CD4-positive, alpha-beta T cell (primary cell): Measurements from ENCODE around the gene TNFRSF21. TPM values are rescaled to one million over a fixed set of nuclear protein-coding genes. Genes with fewer than 3 reads are reported as not detected.

Experiments used
- ATAC-seq: fragments of 200-7000 bp; cut with Tn5 transposase; one replicate; pipeline ENCODE4 v1.10.0; 2022; ENCODE audit warnings: mild to moderate bottlenecking; ENCODE audit not compliant: poor library complexity
- CTCF ChIA-PET: fragments of 350-600 bp; sonication (Branson Sonifier 250); formaldehyde crosslinking; loops from one replicate; lab custom pipeline; 2021; ENCODE audit warnings: antibody characterized with exemption, inconsistent platforms; lab: Charles Lee
- POLR2A ChIA-PET: fragments of 350-600 bp; sonication (Branson Sonifier 250); formaldehyde crosslinking; loops from one replicate; lab custom pipeline; 2021; ENCODE audit warnings: antibody characterized with exemption, inconsistent platforms; lab: Charles Lee
- DNase-seq, 14 experiments: peaks; one replicate each; pipeline ENCODE4 v3.0.0-alpha.2; 2013 to 2020; ENCODE audit warnings: mixed read lengths in 2 of 14
- H3K27ac ChIP-seq, 2 donors: one replicate each; pipeline versions ENCODE4 v1.5.1 to v1.7.0; 2013; ENCODE audit warnings: low read length in 2 of 2, low read depth in 1 of 2, mild to moderate bottlenecking in 1 of 2
- H3K27me3 ChIP-seq, 2 experiments: 1 replicate in 1 of 2; 2 replicates in 1 of 2; pipeline versions ENCODE4 v1.6.1 to v1.7.0; 2013; ENCODE audit warnings: low read length in 2 of 2, control low read depth in 1 of 2, mild to moderate bottlenecking in 1 of 2, moderate library complexity in 1 of 2; ENCODE audit not compliant: insufficient read depth in 2 of 2, control insufficient read depth in 1 of 2
- H3K36me3 ChIP-seq: one replicate; pipeline ENCODE4 v1.6.1; 2013; ENCODE audit warnings: low read length, control low read depth; ENCODE audit not compliant: insufficient read depth
- H3K4me1 ChIP-seq: one replicate; pipeline ENCODE4 v1.6.1; 2013; ENCODE audit warnings: low read length, control low read depth; ENCODE audit not compliant: insufficient read depth
- H3K4me3 ChIP-seq: one replicate; pipeline ENCODE4 v1.5.1; 2013; ENCODE audit warnings: mild to moderate bottlenecking, low read length, moderate library complexity
- H3K9me3 ChIP-seq, 2 experiments: 1 replicate in 1 of 2; 2 replicates in 1 of 2; pipeline versions ENCODE4 v1.6.1 to v1.7.0; 2013; ENCODE audit warnings: low read length in 2 of 2, mild to moderate bottlenecking in 2 of 2, control low read depth in 1 of 2, moderate library complexity in 1 of 2; ENCODE audit not compliant: control insufficient read depth in 1 of 2, insufficient read depth in 1 of 2
- H3K27ac Mint-ChIP-seq: one replicate; pipeline ENCODE4 v1.8.0; 2020; ENCODE audit warnings: mixed read lengths
- H3K27me3 Mint-ChIP-seq: one replicate; pipeline ENCODE4 v1.8.0; 2021; ENCODE audit warnings: mixed read lengths
- H3K36me3 Mint-ChIP-seq: one replicate; pipeline ENCODE4 v1.8.0; 2021; ENCODE audit warnings: low read depth, mixed read lengths
- H3K4me1 Mint-ChIP-seq: one replicate; pipeline ENCODE4 v1.8.0; 2021; ENCODE audit warnings: low read depth, mixed read lengths
- H3K4me3 Mint-ChIP-seq: one replicate; pipeline ENCODE4 v1.8.0; 2020; ENCODE audit warnings: mild to moderate bottlenecking, mixed read lengths
- H3K9me3 Mint-ChIP-seq: one replicate; pipeline ENCODE4 v1.8.0; 2020; ENCODE audit warnings: mixed read lengths
- CTCF ChIP-seq: fragments of 200-600 bp; IDR thresholded peaks from one replicate; pipeline ENCODE4 v1.8.0; 2022; ENCODE audit warnings: antibody characterized with exemption, mild to moderate bottlenecking
- intact Hi-C, 2 experiments: fragments of 100-400 bp; cut with DNase I in 1 of 2; cut with micrococcal nuclease in 1 of 2; formaldehyde crosslinking; loops; one replicate each; pipeline versions ENCODE4 v1.15.1 to v1.9.0; 2023 to 2025; cut with DNase I, micrococcal nuclease
- total RNA-seq, 174 experiments: library from RNA in 2 of 174; stranded (reverse) in 2 of 174; gene quantifications; one replicate each; pipeline ENCODE4 v1.2.3 and lab custom pipeline; 2021 to 2026

Gene TNFRSF21
- total RNA-seq, 2 experiments from 2014 or later: 0.92 to 0.96 TPM

- intact Hi-C loops: no loop called here
- Histone ChIP-seq H3K27me3 (no peaks in the 10 kb centered on the region), H3K9me3 (no peaks in the 10 kb centered on the region), H3K36me3 (no peaks in the 10 kb centered on the region), H3K4me1 (no peaks in the 10 kb centered on the region), H3K4me3 (no peak overlapping the region), H3K27ac (no peak overlapping the region)
- H3K9me3 Mint-ChIP-seq: no peaks in the 10 kb centered on the region
- H3K27me3 Mint-ChIP-seq: peaks cover 4% of the 10 kb centered on the region
- ATAC-seq (no peak), DNase-seq (no peak)
- H3K36me3 Mint-ChIP-seq: no peaks in the 10 kb centered on the region
- POLR2A ChIA-PET: no interaction called here
- CTCF ChIA-PET: no interaction called here
- H3K4me3 Mint-ChIP-seq: no peak overlapping the region
- TF ChIP-seq CTCF: no peak
- H3K4me1 Mint-ChIP-seq: no peaks in the 10 kb centered on the region
- H3K27ac Mint-ChIP-seq: no peak overlapping the region
These were observed 42.4 kb downstream of the TNFRSF21 start for GRCh38 chr6:47267301-47267700.

GRCh38 chr6:47265971-47266370 is 43.7 kb downstream of the TNFRSF21 start:
- no peaks in the 10 kb centered on the region for H3K36me3 ChIP-seq
- H3K27me3 ChIP-seq: no peaks in the 10 kb centered on the region
- no peak for DNase-seq
- Mint-ChIP-seq H3K4me1 (no peaks in the 10 kb centered on the region), H3K36me3 (no peaks in the 10 kb centered on the region), H3K4me3 (no peak overlapping the region), H3K27me3 (peaks cover 4% of the 10 kb centered on the region), H3K9me3 (no peaks in the 10 kb centered on the region), H3K27ac (no peak overlapping the region)
- CTCF ChIA-PET: no interaction called here
- H3K4me1 ChIP-seq: no peaks in the 10 kb centered on the region
- no peak overlapping the region for H3K27ac ChIP-seq
- H3K9me3 ChIP-seq: no peaks in the 10 kb centered on the region
- no peak for TF ChIP-seq CTCF
- POLR2A ChIA-PET: no interaction called here
- ATAC-seq: no peak
- intact Hi-C loops: no loop called here
- H3K4me3 ChIP-seq: no peak overlapping the region

- H3K27me3 Mint-ChIP-seq: peaks cover 4% of the 10 kb centered on the region
- no peaks in the 10 kb centered on the region for H3K9me3 ChIP-seq
- intact Hi-C loops: no loop called here
- no peak overlapping the region for H3K4me3 ChIP-seq
- no peak overlapping the region for H3K27ac Mint-ChIP-seq
- TF ChIP-seq CTCF: no peak
- DNase-seq: no peak
- no peaks in the 10 kb centered on the region for H3K4me1 ChIP-seq
- H3K36me3 Mint-ChIP-seq: no peaks in the 10 kb centered on the region
- no peaks in the 10 kb centered on the region for H3K36me3 ChIP-seq
- ATAC-seq: no peak
- ChIA-PET CTCF (no interaction called here), POLR2A (no interaction called here)
- H3K27me3 ChIP-seq: no peaks in the 10 kb centered on the region
- no peak overlapping the region for H3K27ac ChIP-seq
- no peaks in the 10 kb centered on the region for H3K4me1 Mint-ChIP-seq
- no peak overlapping the region for H3K4me3 Mint-ChIP-seq
- no peaks in the 10 kb centered on the region for H3K9me3 Mint-ChIP-seq
These were observed 44.9 kb downstream of the TNFRSF21 start for GRCh38 chr6:47264775-47265184.
